ENCODE results near the gene LGR4. TPM values are rescaled to one million over a fixed set of nuclear protein-coding genes. Genes with fewer than 3 reads are reported as not detected.

LGR4 gene
- total and polyA plus RNA-seq, 2 of the 4 experiments (the other 2 are of a cell fraction) = 2.9 to 6.8 TPM

- TF ChIP-seq CHD1 (IDR thresholded peaks at IDR 0.05; ENCODE audit: low read depth, low read length) = no peak
These were observed 34.6 kb downstream of the LGR4 start (continued) for GRCh38 chr11:27437829-27438594.

- no peak overlapping the region for H3K18ac ChIP-seq (ENCODE audit: low read depth, low read length)
- intact Hi-C loops (cut with micrococcal nuclease) (loop anchor here (5.0 kb wide), 1 partner anchor 40 kb away; no protein-coding TSS in a partner anchor), in situ Hi-C loops (cut with MboI; ENCODE audit: low sequenced_read_pairs) (no loop called here), dilution Hi-C loops (cut with HindIII; ENCODE audit: low sequenced_read_pairs, unreplicated experiment) (no loop called here)
- H3K23ac ChIP-seq (ENCODE audit: low read depth, low read length) = no peak overlapping the region
- ChIA-PET CTCF (interaction anchor here (0.7 to 1.4 kb wide), 2 partner anchors 32 to 673 kb away, joined by 3 to 4 read pairs; no protein-coding TSS in a partner anchor), POLR2A (ENCODE audit: unreplicated experiment) (no interaction called here)
- no peak overlapping the region for H2AFZ ChIP-seq (replicated peaks; ENCODE audit: low read length, poor library complexity)
- no peaks in the 10 kb centered on the region for H3K9me1 ChIP-seq (ENCODE audit: insufficient read depth, low read length)
- H4K5ac ChIP-seq (ENCODE audit: low read depth, low read length) = no peak overlapping the region
- no peaks in the 10 kb centered on the region for H4K20me1 ChIP-seq (ENCODE audit: insufficient read depth, low read length)
- H3K4me3 ChIP-seq (ENCODE audit: insufficient read depth, low read depth, low read length) = no peak overlapping the region
- no TSS peak for BruUV-seq (replicated peaks)
- H4K91ac ChIP-seq (ENCODE audit: insufficient read depth, low read depth, low read length) = no peak overlapping the region
- no peak overlapping the region for H3K14ac ChIP-seq (replicated peaks; ENCODE audit: low read depth, low read length)
- ATAC-seq (ENCODE audit: low read depth) = no peak
- no peak overlapping the region for H2AK5ac ChIP-seq (ENCODE audit: low read depth, low read length)
- H2BK120ac ChIP-seq (ENCODE audit: low read depth, low read length) = no peak overlapping the region
- H4K8ac ChIP-seq (ENCODE audit: low read depth in 2 of 2, low read length in 2 of 2) = no peak overlapping the region
- H3K9ac ChIP-seq (ENCODE audit: low read depth, low read length) = no peak overlapping the region
- no peak overlapping the region for H2BK15ac ChIP-seq (ENCODE audit: low read depth, low read length)
- no peak overlapping the region for H3K4ac ChIP-seq (ENCODE audit: low read depth, low read length)
- H2AK9ac ChIP-seq (replicated peaks; ENCODE audit: low read depth, low read length, poor library complexity) = no peak overlapping the region
- no peak overlapping the region for H2BK20ac ChIP-seq (ENCODE audit: low read depth, low read length)
- H2BK5ac ChIP-seq (ENCODE audit: low read depth, low read length, poor library complexity, severe bottlenecking) = no peak overlapping the region
- peak; percentile 9 for DNase-seq
- peaks cover 7% of the 10 kb centered on the region for H3K4me1 ChIP-seq (ENCODE audit: control insufficient read depth, insufficient read depth, low read length)
- H3K4me2 ChIP-seq (ENCODE audit: low read depth, low read length) = no peak overlapping the region
- H3K79me1 ChIP-seq (ENCODE audit: low read depth in 1 of 2, low read length in 2 of 2) = 0 out of 4 replicates have a peak, but pooled peaks cover 0 to 2% of the 10 kb centered on the region in 2 experiments
- H3K27ac ChIP-seq (ENCODE audit: insufficient read depth, low read length) = no peak overlapping the region
- no peaks in the 10 kb centered on the region for H3K36me3 ChIP-seq (ENCODE audit: control insufficient read depth, insufficient read depth, low read length)
- H3K56ac ChIP-seq (ENCODE audit: extremely low read depth, insufficient read depth, low read length) = no peak overlapping the region
- H3K27me3 ChIP-seq (ENCODE audit: control insufficient read depth, insufficient read depth, low read length) = no peaks in the 10 kb centered on the region
- 0 out of 2 replicates have a peak, but pooled peaks cover 2% of the 10 kb centered on the region for H3K9me3 ChIP-seq (ENCODE audit: control insufficient read depth, insufficient read depth, low read length)
- TF ChIP-seq CHD1 (IDR thresholded peaks at IDR 0.05; ENCODE audit: low read depth, low read length) = no peak
- no peak for TF ChIP-seq MXI1 (IDR thresholded peaks at IDR 0.05; ENCODE audit: borderline replicate concordance, low read depth, low read length)
- TF ChIP-seq POLR2A (IDR thresholded peaks at IDR 0.05; ENCODE audit: low read depth, low read length) = no peak
- TF ChIP-seq RAD21 (IDR thresholded peaks at IDR 0.05; ENCODE audit: low read length) = no peak
- no peak for TF ChIP-seq RFX5 (IDR thresholded peaks at IDR 0.05; ENCODE audit: low read depth, low read length)
- TF ChIP-seq, protein P1, sequence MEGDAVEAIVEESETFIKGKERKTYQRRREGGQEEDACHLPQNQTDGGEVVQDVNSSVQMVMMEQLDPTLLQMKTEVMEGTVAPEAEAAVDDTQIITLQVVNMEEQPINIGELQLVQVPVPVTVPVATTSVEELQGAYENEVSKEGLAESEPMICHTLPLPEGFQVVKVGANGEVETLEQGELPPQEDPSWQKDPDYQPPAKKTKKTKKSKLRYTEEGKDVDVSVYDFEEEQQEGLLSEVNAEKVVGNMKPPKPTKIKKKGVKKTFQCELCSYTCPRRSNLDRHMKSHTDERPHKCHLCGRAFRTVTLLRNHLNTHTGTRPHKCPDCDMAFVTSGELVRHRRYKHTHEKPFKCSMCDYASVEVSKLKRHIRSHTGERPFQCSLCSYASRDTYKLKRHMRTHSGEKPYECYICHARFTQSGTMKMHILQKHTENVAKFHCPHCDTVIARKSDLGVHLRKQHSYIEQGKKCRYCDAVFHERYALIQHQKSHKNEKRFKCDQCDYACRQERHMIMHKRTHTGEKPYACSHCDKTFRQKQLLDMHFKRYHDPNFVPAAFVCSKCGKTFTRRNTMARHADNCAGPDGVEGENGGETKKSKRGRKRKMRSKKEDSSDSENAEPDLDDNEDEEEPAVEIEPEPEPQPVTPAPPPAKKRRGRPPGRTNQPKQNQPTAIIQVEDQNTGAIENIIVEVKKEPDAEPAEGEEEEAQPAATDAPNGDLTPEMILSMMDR (conservative IDR thresholded peaks at IDR 0.05; ENCODE audit: low read depth, low read length) = no peak
- TF ChIP-seq MAFK (IDR thresholded peaks at IDR 0.05; ENCODE audit: low read depth, low read length) = no peak
- TF ChIP-seq CEBPB (IDR thresholded peaks at IDR 0.05; ENCODE audit: low read depth, low read length) = no peak
- TF ChIP-seq SMC3 (IDR thresholded peaks at IDR 0.05; ENCODE audit: low read depth, low read length) = no peak
- TF ChIP-seq USF2 (IDR thresholded peaks at IDR 0.05; ENCODE audit: low read depth, low read length) = no peak
- TF ChIP-seq RCOR1 (IDR thresholded peaks at IDR 0.05; ENCODE audit: insufficient replicate concordance, low read length) = no peak
- TF ChIP-seq NFE2L2 (IDR thresholded peaks at IDR 0.05; ENCODE audit: low read depth, low read length) = no peak
- TF ChIP-seq FOS (IDR thresholded peaks at IDR 0.05; ENCODE audit: low read depth, low read length) = no peak
These were observed 35.7 kb downstream of the LGR4 start for GRCh38 chr11:27436916-27437315.

Data from IMR-90 (cell line).